Esophagus squamous epithelium (tissue), 5 donors: ENCODE results near the gene CCDC50. TPM values are rescaled to one million over a fixed set of nuclear protein-coding genes. Genes with fewer than 3 reads are reported as not detected.

Experiments
- DNase-seq: peaks from one replicate; lab custom pipeline; 2025; lab: John Stamatoyannopoulos, UW
- H3K27ac ChIP-seq, 4 donors: fragments of 200-600 bp; sonication (generic); one replicate each; pipeline ENCODE4 v1.5.1; 2016 to 2019; ENCODE audit warnings: mild to moderate bottlenecking in 1 of 4
- H3K27me3 ChIP-seq, 4 donors: fragments of 200-600 bp; sonication (generic); 1 replicate in 3 of 4; 2 replicates in 1 of 4; pipeline versions ENCODE4 v1.5.1 to v1.6.0; 2017 to 2021; ENCODE audit warnings: antibody characterized with exemption in 1 of 4
- H3K36me3 ChIP-seq, 3 donors: fragments of 200-600 bp; sonication (generic); one replicate each; pipeline ENCODE4 v1.5.1; 2016 to 2019
- H3K4me1 ChIP-seq, 3 donors: fragments of 200-600 bp; sonication (generic); one replicate each; pipeline ENCODE4 v1.5.1; 2017 to 2019
- H3K4me3 ChIP-seq, 4 donors: fragments of 200-600 bp; sonication (generic); 1 replicate in 3 of 4; 2 replicates in 1 of 4; pipeline ENCODE4 v1.5.1; 2016 to 2019; ENCODE audit warnings: mild to moderate bottlenecking in 2 of 4, moderate library complexity in 1 of 4
- H3K9me3 ChIP-seq, 3 donors: fragments of 200-600 bp; sonication (generic); one replicate each; pipeline ENCODE4 v1.5.1; 2016 to 2019
- POLR2A ChIP-seq, 4 donors: fragments of 450-650 bp; IDR thresholded peaks; one replicate each; pipeline ENCODE4 v1.6.1; 2017; ENCODE audit warnings: antibody characterized with exemption in 4 of 4, mild to moderate bottlenecking in 4 of 4, moderate library complexity in 3 of 4
- WGBS, 2 donors: methylation state at CpG; one replicate each; pipeline ENCODE4 v1.1.5; 2018; 5-methylcytosine and 5-hydroxymethylcytosine counted together
- intact Hi-C: fragments of 100-400 bp; cut with DNase I; formaldehyde crosslinking; loops from one replicate; pipeline ENCODE4 v1.15.0; 2022
- total RNA-seq, 4 donors: library from RNA; depleted of rRNA; stranded (reverse); fragments of >200 nt; gene quantifications; one replicate each; pipeline ENCODE4 v1.1.0, GENCODE V29; 2016
- TF ChIP-seq, protein P1 (sequence below), 6 experiments: fragments of 450-650 bp in 4 of 6; fragments of 200-600 bp in 2 of 6; sonication (generic) in 2 of 6; IDR thresholded peaks; one replicate each; pipeline ENCODE4 v1.5.1; 2016 to 2019; ENCODE audit warnings: antibody characterized with exemption in 6 of 6, mild to moderate bottlenecking in 4 of 6, moderate library complexity in 4 of 6
- donor health status: DM: yes; HTN: yes; CAD: no.

CCDC50 gene
- total RNA-seq, 4 donors from 2014 or later, result 12.7 to 56.6 (median 30.5) TPM

DNA sequence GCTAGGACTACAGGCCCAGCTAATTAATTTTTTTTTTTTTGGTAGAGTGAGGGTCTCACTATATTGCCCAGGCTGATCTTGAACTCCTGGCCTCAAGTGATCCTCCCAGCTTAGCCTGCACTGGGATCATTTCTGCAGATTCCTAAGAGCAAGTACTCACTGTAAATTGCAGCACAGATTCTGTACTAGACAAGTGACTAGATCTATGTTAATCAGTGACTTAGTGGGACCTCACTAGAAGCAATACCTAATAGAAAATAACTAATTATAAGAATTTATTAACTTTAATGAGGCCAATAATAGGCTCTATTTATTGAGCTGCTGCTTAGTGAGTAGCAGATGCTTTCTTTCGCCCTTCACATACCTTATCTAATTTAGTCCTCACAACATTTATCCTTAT is 11.8 kb downstream of the CCDC50 start:
- Histone ChIP-seq H3K4me1 (peaks cover 5 to 88% (median 33%) of the 10 kb centered on the region in 3 donors), H3K36me3 (no peaks in the 10 kb centered on the region), H3K4me3 (no peak overlapping the region), H3K9me3 (no peaks in the 10 kb centered on the region), H3K27me3 (no peaks in the 10 kb centered on the region), H3K27ac (no peak overlapping the region)
- no peak for DNase-seq
- TF ChIP-seq POLR2A (IDR thresholded peaks at IDR 0.05), result no peak
- TF ChIP-seq, protein P1, sequence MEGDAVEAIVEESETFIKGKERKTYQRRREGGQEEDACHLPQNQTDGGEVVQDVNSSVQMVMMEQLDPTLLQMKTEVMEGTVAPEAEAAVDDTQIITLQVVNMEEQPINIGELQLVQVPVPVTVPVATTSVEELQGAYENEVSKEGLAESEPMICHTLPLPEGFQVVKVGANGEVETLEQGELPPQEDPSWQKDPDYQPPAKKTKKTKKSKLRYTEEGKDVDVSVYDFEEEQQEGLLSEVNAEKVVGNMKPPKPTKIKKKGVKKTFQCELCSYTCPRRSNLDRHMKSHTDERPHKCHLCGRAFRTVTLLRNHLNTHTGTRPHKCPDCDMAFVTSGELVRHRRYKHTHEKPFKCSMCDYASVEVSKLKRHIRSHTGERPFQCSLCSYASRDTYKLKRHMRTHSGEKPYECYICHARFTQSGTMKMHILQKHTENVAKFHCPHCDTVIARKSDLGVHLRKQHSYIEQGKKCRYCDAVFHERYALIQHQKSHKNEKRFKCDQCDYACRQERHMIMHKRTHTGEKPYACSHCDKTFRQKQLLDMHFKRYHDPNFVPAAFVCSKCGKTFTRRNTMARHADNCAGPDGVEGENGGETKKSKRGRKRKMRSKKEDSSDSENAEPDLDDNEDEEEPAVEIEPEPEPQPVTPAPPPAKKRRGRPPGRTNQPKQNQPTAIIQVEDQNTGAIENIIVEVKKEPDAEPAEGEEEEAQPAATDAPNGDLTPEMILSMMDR (IDR thresholded peaks at IDR 0.05), result no peak
- WGBS, 2 donors, result 93 to 100% methylated on average over 1 of the region's 1 CpG
- intact Hi-C loops, result no loop called here

DNA sequence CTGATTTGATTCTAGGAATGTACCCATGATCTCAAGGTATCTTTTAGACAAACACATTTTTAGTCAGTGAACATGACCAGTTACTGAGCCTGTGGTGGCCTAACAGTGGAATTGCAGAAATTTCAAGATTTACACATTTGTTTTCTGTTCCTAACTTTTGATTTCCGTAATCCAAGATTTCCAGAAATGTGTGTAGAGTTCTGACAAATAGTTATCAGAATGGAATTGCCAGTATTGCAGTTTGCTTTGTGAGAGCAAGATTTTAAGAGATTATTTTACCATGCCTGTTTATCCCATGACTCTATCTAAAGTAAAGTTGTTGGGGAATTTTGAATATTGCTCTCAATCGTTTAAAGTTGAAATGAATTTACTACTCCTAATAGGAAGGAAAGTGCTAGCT is 12.8 kb downstream of the CCDC50 start:
- Histone ChIP-seq H3K9me3 (no peaks in the 10 kb centered on the region), H3K4me3 (no peak overlapping the region), H3K27ac (no peak overlapping the region), H3K27me3 (no peaks in the 10 kb centered on the region), H3K4me1 (peaks cover 5 to 89% (median 33%) of the 10 kb centered on the region in 3 donors), H3K36me3 (no peaks in the 10 kb centered on the region)
- no peak for DNase-seq
- intact Hi-C loops, result no loop called here
- TF ChIP-seq, protein P1 (IDR thresholded peaks at IDR 0.05), result no peak
- no peak for TF ChIP-seq POLR2A (IDR thresholded peaks at IDR 0.05)
- WGBS, 2 donors, result 60 to 80% methylated on average over 2 of the region's 2 CpGs

DNA sequence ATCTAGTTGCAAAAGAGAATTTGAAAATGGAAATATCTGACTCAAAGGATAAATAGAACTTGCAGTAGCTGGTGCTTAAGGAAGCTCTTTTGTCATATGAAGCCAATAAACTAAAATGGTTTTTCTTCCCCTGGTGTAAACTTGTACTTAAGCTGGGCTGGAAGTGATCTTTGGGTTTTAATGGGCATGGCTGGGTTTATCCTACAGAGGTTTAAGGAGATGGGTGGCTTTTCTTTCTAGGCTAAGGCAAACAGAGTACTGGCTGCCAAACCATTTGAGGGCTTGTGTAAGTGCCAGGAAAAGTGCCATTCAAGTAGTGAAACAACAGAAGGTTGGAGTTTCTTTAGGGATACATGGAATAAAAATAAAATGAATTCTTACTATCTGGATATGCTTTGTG is 13.2 kb downstream of the CCDC50 start:
- intact Hi-C loops, result no loop called here
- Histone ChIP-seq H3K27me3 (no peaks in the 10 kb centered on the region), H3K36me3 (no peaks in the 10 kb centered on the region), H3K9me3 (no peaks in the 10 kb centered on the region), H3K4me3 (no peak overlapping the region), H3K27ac (no peak overlapping the region), H3K4me1 (peaks cover 4 to 85% (median 29%) of the 10 kb centered on the region in 3 donors)
- no peak for DNase-seq
- TF ChIP-seq POLR2A (IDR thresholded peaks at IDR 0.05), result no peak
- TF ChIP-seq, protein P1 (IDR thresholded peaks at IDR 0.05), result no peak

DNA sequence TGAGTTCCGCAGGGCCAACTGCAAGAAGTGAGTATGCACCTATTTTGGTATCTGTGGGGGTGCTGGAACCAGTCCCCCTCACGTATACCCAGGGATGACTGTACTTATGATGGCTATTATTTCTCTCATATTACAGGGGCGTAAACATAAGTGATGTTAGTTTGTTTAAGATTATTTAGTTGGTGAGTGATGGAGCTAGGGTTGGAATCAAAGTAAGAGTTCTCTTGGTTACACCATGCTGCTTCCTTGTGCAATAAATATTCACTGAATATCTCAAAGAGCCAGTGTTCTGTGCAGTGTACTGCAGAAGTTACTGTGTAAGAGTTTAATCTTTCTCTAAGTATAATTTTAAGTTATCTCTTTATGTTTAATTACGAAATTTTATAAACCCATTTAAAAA is 13.9 kb downstream of the CCDC50 start:
- peaks cover 0 to 80% (median 22%) of the 10 kb centered on the region in 3 donors for H3K4me1 ChIP-seq
- TF ChIP-seq, protein P1 (IDR thresholded peaks at IDR 0.05), result no peak
- no peak for TF ChIP-seq POLR2A (IDR thresholded peaks at IDR 0.05)
- H3K4me3 ChIP-seq, result no peak overlapping the region
- WGBS, 2 donors, result 73 to 82% methylated on average over 4 of the region's 4 CpGs
- no peaks in the 10 kb centered on the region for H3K36me3 ChIP-seq
- no peak overlapping the region for H3K27ac ChIP-seq
- no peaks in the 10 kb centered on the region for H3K27me3 ChIP-seq
- DNase-seq, result no peak
- no peaks in the 10 kb centered on the region for H3K9me3 ChIP-seq
- intact Hi-C loops, result no loop called here

DNA sequence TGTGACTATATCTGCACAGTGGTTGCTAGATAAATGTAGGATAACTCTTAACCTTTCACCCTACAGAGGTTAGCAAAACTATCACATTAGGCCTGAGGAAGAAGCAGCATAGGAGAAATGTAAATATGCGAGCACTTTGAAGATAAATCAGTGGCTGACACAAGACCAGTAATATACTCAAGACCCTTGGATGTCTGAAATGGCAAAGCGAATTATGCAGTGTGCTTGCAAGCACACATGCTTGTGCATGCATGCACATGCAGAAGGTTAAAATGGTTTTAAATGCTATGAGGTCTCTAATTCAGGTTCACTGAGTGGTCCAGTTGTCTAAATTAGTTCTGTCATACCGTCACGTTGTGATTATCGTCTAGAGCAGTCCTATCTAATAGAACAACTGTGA is 14.7 kb downstream of the CCDC50 start:
- no peak overlapping the region for H3K4me3 ChIP-seq
- intact Hi-C loops, result no loop called here
- DNase-seq, result no peak
- no peaks in the 10 kb centered on the region for H3K9me3 ChIP-seq
- TF ChIP-seq POLR2A (IDR thresholded peaks at IDR 0.05), result no peak
- TF ChIP-seq, protein P1 (IDR thresholded peaks at IDR 0.05), result no peak
- 79 to 92% methylated on average over 5 of the region's 5 CpGs for WGBS, 2 donors
- peaks cover 0 to 79% (median 15%) of the 10 kb centered on the region in 3 donors for H3K4me1 ChIP-seq
- H3K36me3 ChIP-seq, result no peaks in the 10 kb centered on the region
- H3K27ac ChIP-seq, result no peak overlapping the region
- H3K27me3 ChIP-seq, result no peaks in the 10 kb centered on the region
